Epithelial cell of alveolus of lung (primary cell): Measurements from ENCODE around the gene MESP1. TPM values are rescaled to one million over a fixed set of nuclear protein-coding genes. Genes with fewer than 3 reads are reported as not detected.

Source experiments
- total RNA-seq: library from RNA; depleted of rRNA; stranded (reverse); fragments of >200 nt; gene quantifications from 2 replicates; pipeline ENCODE4 v1.2.1, GENCODE V29; 2015

The MESP1 gene
- 0.56 TPM in 1 of 2 replicates, not detected in the other for total RNA-seq

GRCh38 chr15:89750560-89751542, at the start of gene MESP1:
MESP1 (minus strand) TSS chr15:89751249; CDS start chr15:89751231, 18 bp downstream.

GRCh38 chr15:89776274-89777072, 25.4 kb upstream of the MESP1 start, which contains the start of gene MESP2:
MESP2 (plus strand) TSS chr15:89776332; CDS start chr15:89776358, 26 bp downstream.

Other genes starting within 250 kb of the MESP1 start
- 4.5 and 6.3 TPM in 2 replicates for gene TICRR, start 175.8 kb downstream of the MESP1 start, total RNA-seq
- gene KIF7, start 95.8 kb downstream of the MESP1 start, total RNA-seq: 7.9 and 15.6 TPM in 2 replicates
- gene PLIN1, start 71.9 kb downstream of the MESP1 start, total RNA-seq: 0.13 and 0.72 TPM in 2 replicates
- gene PEX11A, start 60.5 kb downstream of the MESP1 start, total RNA-seq: 2.1 and 14.9 TPM in 2 replicates
- under 0.01 and 0.16 TPM in 2 replicates for gene WDR93, start 60.4 kb downstream of the MESP1 start, total RNA-seq
- 1.0 and 2.0 TPM in 2 replicates for gene MESP2, start 25.1 kb upstream of the MESP1 start, total RNA-seq
- gene ANPEP, start 63.6 kb upstream of the MESP1 start, total RNA-seq: 49.6 and 80.3 TPM in 2 replicates
- gene AP3S2, start 142.7 kb upstream of the MESP1 start, total RNA-seq: 40.5 and 47.3 TPM in 2 replicates
- 11.6 and 14.1 TPM in 2 replicates for gene ARPIN, start 161.7 kb upstream of the MESP1 start, total RNA-seq